GM12878 (cell line): ENCODE results near the gene OTOF.

Source experiments
- BCL11A ChIP-seq: IDR thresholded peaks from 2 replicates; pipeline ENCODE4 v1.6.1; 2011; ENCODE audit warnings: low read depth, low read length
- BRCA1 ChIP-seq: IDR thresholded peaks from 2 replicates; pipeline ENCODE4 v1.6.1; 2011; ENCODE audit warnings: low read depth, low read length, improper control_type of control experiment
- CEBPB ChIP-seq, 2 experiments: fragments of 150-350 bp in 1 of 2; IDR thresholded peaks; 2 replicates each; pipeline ENCODE4 v1.6.1; 2012 to 2014; ENCODE audit warnings: low read depth in 2 of 2, low read length in 2 of 2, borderline replicate concordance in 1 of 2, inconsistent platforms in 1 of 2
- CTCF ChIP-seq, 3 experiments: IDR thresholded peaks in 2 of 3; conservative IDR thresholded peaks in 1 of 3; 2 replicates each; pipeline ENCODE4 v1.5.1; 2011; ENCODE audit warnings: low read depth in 3 of 3, low read length in 3 of 3, mild to moderate bottlenecking in 3 of 3, control low read depth in 2 of 3, moderate library complexity in 2 of 3, inconsistent platforms in 1 of 3, mixed read lengths in 1 of 3; ENCODE audit not compliant: control insufficient read depth in 2 of 3, insufficient read depth in 1 of 3; ENCODE audit errors: extremely low read depth in 1 of 3
- EP300 ChIP-seq, 2 experiments: fragments of 150-350 bp in 1 of 2; IDR thresholded peaks; 2 replicates each; pipeline ENCODE4 v1.6.1; 2011 to 2012; ENCODE audit warnings: low read depth in 2 of 2, low read length in 2 of 2, borderline replicate concordance in 1 of 2, improper control_type of control experiment in 1 of 2, inconsistent platforms in 1 of 2; ENCODE audit not compliant: control insufficient read depth in 1 of 2
- POLR2AphosphoS2 ChIP-seq: IDR thresholded peaks from 2 replicates; pipeline ENCODE4 v1.6.1; 2011; ENCODE audit warnings: low read depth, mild to moderate bottlenecking, low read length, improper control_type of control experiment, moderate library complexity
- SMAD5 ChIP-seq: IDR thresholded peaks from 2 replicates; pipeline ENCODE4 v1.6.1; 2016; ENCODE audit warnings: antibody characterized with exemption, low read depth

- no peak for TF ChIP-seq BRCA1
- TF ChIP-seq BCL11A = no peak
- TF ChIP-seq POLR2AphosphoS2 = no peak
- TF ChIP-seq EP300 (IDR thresholded peaks at IDR 0.05; ENCODE audit: borderline replicate concordance in 1 of 2, control insufficient read depth in 1 of 2, low read depth in 2 of 2, low read length in 2 of 2) = no peak
- TF ChIP-seq CTCF (IDR thresholded peaks at IDR 0.05 in 2 of 3, conservative IDR thresholded peaks at IDR 0.05 in 1 of 3; ENCODE audit: control insufficient read depth in 2 of 3, extremely low read depth in 1 of 3, insufficient read depth in 1 of 3, low read depth in 3 of 3, low read length in 3 of 3) = no peak
- TF ChIP-seq SMAD5 = no peak
- TF ChIP-seq CEBPB (IDR thresholded peaks at IDR 0.05; ENCODE audit: borderline replicate concordance in 1 of 2, low read depth in 2 of 2, low read length in 2 of 2) = no peak
Measured at GRCh38 chr2:26464390-26465265, 13.3 kb downstream of the OTOF start.
